Smooth muscle cell of the brain vasculature (primary cell): ENCODE results near the gene PTPRCAP.
"Not testable (repeated sequence)": the region's sequence is repeated elsewhere in the genome, so short reads cannot be mapped to it uniquely, and the experiment has no call there.

ENCODE experiments used
- DNase-seq: peaks from one replicate; pipeline ENCODE4 v3.0.0-alpha.2; 2012; ENCODE audit warnings: low read depth, low spot score

The PTPRCAP gene

GRCh38 chr11:67437082-67437808 is at the start of gene PTPRCAP:
Gene PTPRCAP, minus strand, starts transcription at chr11:67437682. Its CDS starts 63 bp downstream, at chr11:67437619.
- no peak for DNase-seq

- DNase-seq = no peak
These were observed 49.2 kb upstream of the PTPRCAP start for GRCh38 chr11:67486481-67487195.

- DNase-seq = not testable (repeated sequence)
These were observed 48.4 kb upstream of the PTPRCAP start for GRCh38 chr11:67485873-67486361.

- DNase-seq = no peak
These were observed 47.4 kb upstream of the PTPRCAP start for GRCh38 chr11:67484847-67485311.

- no peak for DNase-seq
These were observed 46.6 kb upstream of the PTPRCAP start for GRCh38 chr11:67483831-67484665.

GRCh38 chr11:67482827-67483798 is 45.6 kb upstream of the PTPRCAP start, which contains the start of gene AIP:
Gene AIP, plus strand, starts transcription at chr11:67483026. Its CDS starts 133 bp downstream, at chr11:67483159.
- peak; percentile 97 for DNase-seq

- no peak for DNase-seq
These were observed 44.9 kb upstream of the PTPRCAP start for GRCh38 chr11:67482275-67482826.

- DNase-seq = not testable (repeated sequence)
These were observed 40.0 kb upstream of the PTPRCAP start for GRCh38 chr11:67477344-67478050.

- DNase-seq = not testable (repeated sequence)
These were observed 39.2 kb upstream of the PTPRCAP start for GRCh38 chr11:67476692-67477091.

GRCh38 chr11:67472882-67473281 is 35.4 kb upstream of the PTPRCAP start:
- DNase-seq = no peak

- DNase-seq = no peak
These were observed 33.0 kb upstream of the PTPRCAP start for GRCh38 chr11:67470337-67471002.

- DNase-seq = no peak
These were observed 32.0 kb upstream of the PTPRCAP start for GRCh38 chr11:67469508-67469811.

- DNase-seq = peak; percentile 81
These were observed 31.5 kb upstream of the PTPRCAP start, which contains the start of gene TMEM134 for GRCh38 chr11:67468759-67469507. Gene TMEM134, minus strand, starts transcription at chr11:67469251. Its CDS starts 59 bp downstream, at chr11:67469192.

GRCh38 chr11:67468456-67468758 is 30.9 kb upstream of the PTPRCAP start:
- DNase-seq = no peak

- DNase-seq = no peak
These were observed 30.6 kb upstream of the PTPRCAP start for GRCh38 chr11:67468056-67468455.

GRCh38 chr11:67466962-67467771 is 29.7 kb upstream of the PTPRCAP start:
- DNase-seq = no peak

GRCh38 chr11:67466367-67466766 is 28.9 kb upstream of the PTPRCAP start:
- no peak for DNase-seq

GRCh38 chr11:67465530-67465929 is 28.0 kb upstream of the PTPRCAP start:
- not testable (repeated sequence) for DNase-seq
